ENCODE data around the gene DNAH7. TPM values are rescaled to one million over a fixed set of nuclear protein-coding genes. Genes with fewer than 3 reads are reported as not detected.
"Not testable (repeated sequence)": the region's sequence is repeated elsewhere in the genome, so short reads cannot be mapped to it uniquely, and the experiment has no call there.

The DNAH7 gene
- total and polyA plus RNA-seq, 2 donors (not counting 3 experiments of a cell fraction or from before 2014, with no cell fraction given), result 0.15 to 0.24 TPM

DNA sequence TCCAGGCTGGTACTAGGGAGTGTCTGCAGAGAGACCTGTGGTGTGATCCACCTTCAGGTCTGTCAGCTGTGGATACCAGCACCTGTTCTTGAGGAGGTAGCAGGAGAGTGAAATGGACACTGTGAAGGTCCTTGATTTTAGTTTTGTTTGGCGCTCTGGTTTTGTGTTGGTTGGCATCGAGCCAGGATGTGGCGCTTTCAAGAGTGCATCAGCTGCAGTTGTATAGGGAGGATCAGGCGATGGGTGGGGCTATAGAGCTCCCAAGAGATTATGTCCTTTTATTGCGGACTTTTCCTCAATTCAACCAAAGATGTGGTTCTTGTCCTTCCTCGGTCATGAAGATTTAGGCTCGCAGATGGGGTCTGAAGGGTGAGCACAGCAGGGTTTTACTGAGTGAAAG lies 374.1 kb downstream of the DNAH7 start:
- Histone ChIP-seq H3K27me3 (ENCODE audit: control insufficient read depth in 2 of 2, insufficient read depth in 2 of 2, low read length in 2 of 2) (no peaks in the 10 kb centered on the region), H2AFZ (ENCODE audit: low read depth, low read length) (no peak overlapping the region), H3K4me2 (ENCODE audit: insufficient read depth, low read length) (no peak overlapping the region), H3K4me1 (ENCODE audit: control insufficient read depth, extremely low read depth, insufficient read depth, low read length) (no peaks in the 10 kb centered on the region), H3K9me1 (replicated peaks; ENCODE audit: control insufficient read depth, extremely low read depth, insufficient read depth, low read length) (no peaks in the 10 kb centered on the region), H4K20me1 (replicated peaks; ENCODE audit: control insufficient read depth, extremely low read depth, insufficient read depth, low read length) (no peaks in the 10 kb centered on the region), H3K9me3 (replicated peaks; ENCODE audit: control insufficient read depth, insufficient read depth, low read length) (no peaks in the 10 kb centered on the region), H3K79me2 (ENCODE audit: control insufficient read depth, insufficient read depth, low read length) (peaks cover 14% of the 10 kb centered on the region), H3K4me3 (replicated peaks in 1 of 3; ENCODE audit: insufficient read depth in 1 of 3, low read depth in 1 of 3, low read length in 3 of 3) (no peak overlapping the region), H3K27ac (ENCODE audit: insufficient read depth, low read depth, low read length) (no peak overlapping the region), H3K9ac (replicated peaks; ENCODE audit: extremely low read depth, insufficient read depth, low read length) (no peak overlapping the region), H3K36me3 (ENCODE audit: control insufficient read depth in 2 of 2, extremely low read depth in 1 of 2, insufficient read depth in 2 of 2, low read length in 2 of 2) (no peaks in the 10 kb centered on the region)
- dilution Hi-C loops (cut with MboI; ENCODE audit: extremely low pct_ligation_motif_present, low sequenced_read_pairs), result no loop called here
- TF ChIP-seq, protein P1, sequence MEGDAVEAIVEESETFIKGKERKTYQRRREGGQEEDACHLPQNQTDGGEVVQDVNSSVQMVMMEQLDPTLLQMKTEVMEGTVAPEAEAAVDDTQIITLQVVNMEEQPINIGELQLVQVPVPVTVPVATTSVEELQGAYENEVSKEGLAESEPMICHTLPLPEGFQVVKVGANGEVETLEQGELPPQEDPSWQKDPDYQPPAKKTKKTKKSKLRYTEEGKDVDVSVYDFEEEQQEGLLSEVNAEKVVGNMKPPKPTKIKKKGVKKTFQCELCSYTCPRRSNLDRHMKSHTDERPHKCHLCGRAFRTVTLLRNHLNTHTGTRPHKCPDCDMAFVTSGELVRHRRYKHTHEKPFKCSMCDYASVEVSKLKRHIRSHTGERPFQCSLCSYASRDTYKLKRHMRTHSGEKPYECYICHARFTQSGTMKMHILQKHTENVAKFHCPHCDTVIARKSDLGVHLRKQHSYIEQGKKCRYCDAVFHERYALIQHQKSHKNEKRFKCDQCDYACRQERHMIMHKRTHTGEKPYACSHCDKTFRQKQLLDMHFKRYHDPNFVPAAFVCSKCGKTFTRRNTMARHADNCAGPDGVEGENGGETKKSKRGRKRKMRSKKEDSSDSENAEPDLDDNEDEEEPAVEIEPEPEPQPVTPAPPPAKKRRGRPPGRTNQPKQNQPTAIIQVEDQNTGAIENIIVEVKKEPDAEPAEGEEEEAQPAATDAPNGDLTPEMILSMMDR (IDR thresholded peaks at IDR 0.05; ENCODE audit: extremely low read depth in 1 of 2, insufficient read depth in 1 of 2, low read depth in 1 of 2, low read length in 2 of 2), result no peak
- BruUV-seq (replicated peaks), result no TSS peak
- intact Hi-C loops (cut with micrococcal nuclease), result no loop called here
- FAIRE-seq (no peak), DNase-seq (ENCODE audit: low read depth, low spot score) (no peak)
- POLR2A ChIA-PET, result no interaction called here
- CTCF ChIA-PET, result no interaction called here

DNA sequence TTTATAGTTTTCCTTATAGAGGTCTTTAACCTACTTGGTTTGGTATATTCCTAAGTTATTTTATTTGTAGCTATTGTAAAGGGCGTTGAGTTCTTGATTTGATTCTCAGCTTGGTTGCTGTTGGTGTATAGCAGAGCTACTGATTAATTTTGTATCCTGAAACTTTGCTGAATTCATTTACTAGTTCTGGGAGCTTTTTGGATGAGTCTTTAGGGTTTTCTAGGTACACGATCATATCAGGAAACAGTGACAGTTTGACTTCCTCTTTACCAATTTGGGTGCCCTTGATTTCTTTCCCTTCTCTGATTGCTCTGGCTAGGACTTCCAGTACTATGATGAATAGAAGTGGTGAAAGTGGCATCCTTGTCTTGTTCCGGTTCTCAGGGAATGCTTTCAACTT lies 376.1 kb downstream of the DNAH7 start:
- H3K27me3 ChIP-seq (ENCODE audit: control insufficient read depth in 2 of 2, insufficient read depth in 2 of 2, low read length in 2 of 2); H3K4me3 ChIP-seq (replicated peaks in 1 of 3; ENCODE audit: insufficient read depth in 1 of 3, low read depth in 1 of 3, low read length in 3 of 3); H2AFZ ChIP-seq (ENCODE audit: low read depth, low read length); BruUV-seq (replicated peaks); H4K20me1 ChIP-seq (replicated peaks; ENCODE audit: control insufficient read depth, extremely low read depth, insufficient read depth, low read length); intact Hi-C loops (cut with micrococcal nuclease); FAIRE-seq; H3K36me3 ChIP-seq (ENCODE audit: control insufficient read depth in 2 of 2, extremely low read depth in 1 of 2, insufficient read depth in 2 of 2, low read length in 2 of 2); CTCF ChIA-PET; H3K9me1 ChIP-seq (replicated peaks; ENCODE audit: control insufficient read depth, extremely low read depth, insufficient read depth, low read length); POLR2A ChIA-PET; DNase-seq (ENCODE audit: low read depth, low spot score); dilution Hi-C loops (cut with MboI; ENCODE audit: extremely low pct_ligation_motif_present, low sequenced_read_pairs); H3K9ac ChIP-seq (replicated peaks; ENCODE audit: extremely low read depth, insufficient read depth, low read length); H3K27ac ChIP-seq (ENCODE audit: insufficient read depth, low read depth, low read length); H3K4me2 ChIP-seq (ENCODE audit: insufficient read depth, low read length); H3K4me1 ChIP-seq (ENCODE audit: control insufficient read depth, extremely low read depth, insufficient read depth, low read length); H3K9me3 ChIP-seq (replicated peaks; ENCODE audit: control insufficient read depth, insufficient read depth, low read length): not testable (repeated sequence)
- H3K79me2 ChIP-seq (ENCODE audit: control insufficient read depth, insufficient read depth, low read length), result peaks cover 14% of the 10 kb centered on the region

Other genes starting within 250 kb of the DNAH7 start
- gene STK17B, start 102.7 kb upstream of the DNAH7 start, total RNA-seq, result 12.4 and 16.6 TPM in 2 replicates
- 2.0 and 2.5 TPM in 2 replicates for gene STK17B, start 102.7 kb upstream of the DNAH7 start, polyA plus RNA-seq